HTERT RPE-1 (cell line): ENCODE measurements around the gene LCA5.
"Not testable (repeated sequence)": the region's sequence is repeated elsewhere in the genome, so short reads cannot be mapped to it uniquely, and the experiment has no call there.

Source experiments
- in situ Hi-C: fragments of 300-500 bp; cut with MboI; formaldehyde crosslinking; loops from 4 replicates; pipeline ENCODE4 v1.14.3; 2020; ENCODE audit warnings: low sequenced_read_pairs

Gene LCA5

DNA sequence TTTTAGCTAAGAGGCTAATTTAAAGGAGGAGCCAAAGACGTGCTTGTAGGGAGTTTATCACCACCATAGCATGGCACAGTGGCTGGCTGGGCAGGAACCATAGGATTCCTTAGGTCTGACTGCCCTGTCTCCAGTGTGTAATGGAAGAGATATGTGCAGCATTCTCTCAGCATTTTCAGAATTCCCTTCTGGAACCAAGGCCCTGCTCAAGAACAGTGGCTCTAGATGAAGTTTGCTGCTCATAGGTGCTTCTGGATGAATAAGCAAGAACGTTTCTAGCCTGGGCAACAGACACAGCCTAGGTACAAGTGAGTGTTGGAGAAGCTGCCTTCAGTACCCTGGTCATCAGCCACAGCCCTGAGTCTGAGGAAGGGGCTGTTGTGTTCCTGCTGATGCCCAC, 69.1 kb downstream of the LCA5 start:
- in situ Hi-C loops, result no loop called here

DNA sequence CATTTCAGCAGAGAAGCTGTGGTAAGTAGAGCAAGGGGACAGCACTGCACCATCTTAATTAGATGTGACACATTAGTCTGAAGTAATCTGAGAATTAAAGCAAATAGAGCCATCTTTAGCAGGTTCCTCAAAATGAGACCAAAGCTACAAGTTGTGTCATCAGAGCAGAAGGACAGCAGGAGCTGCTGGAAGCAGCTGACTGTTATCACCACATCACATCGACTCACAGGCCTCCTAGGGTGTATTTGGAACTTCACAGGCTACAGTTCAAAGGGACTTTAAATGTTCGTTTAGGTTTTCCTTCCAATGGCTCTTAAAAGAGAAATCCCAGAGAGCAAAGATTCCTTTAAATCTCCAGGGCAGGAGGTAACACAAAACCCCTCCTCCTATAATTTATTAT, 69.5 kb downstream of the LCA5 start:
- in situ Hi-C loops, result no loop called here

GRCh38 chr6:79466207-79466834, 70.9 kb downstream of the LCA5 start:
- in situ Hi-C loops, result no loop called here

- in situ Hi-C loops, result no loop called here
Measured at GRCh38 chr6:79465381-79465780, 71.8 kb downstream of the LCA5 start.

DNA sequence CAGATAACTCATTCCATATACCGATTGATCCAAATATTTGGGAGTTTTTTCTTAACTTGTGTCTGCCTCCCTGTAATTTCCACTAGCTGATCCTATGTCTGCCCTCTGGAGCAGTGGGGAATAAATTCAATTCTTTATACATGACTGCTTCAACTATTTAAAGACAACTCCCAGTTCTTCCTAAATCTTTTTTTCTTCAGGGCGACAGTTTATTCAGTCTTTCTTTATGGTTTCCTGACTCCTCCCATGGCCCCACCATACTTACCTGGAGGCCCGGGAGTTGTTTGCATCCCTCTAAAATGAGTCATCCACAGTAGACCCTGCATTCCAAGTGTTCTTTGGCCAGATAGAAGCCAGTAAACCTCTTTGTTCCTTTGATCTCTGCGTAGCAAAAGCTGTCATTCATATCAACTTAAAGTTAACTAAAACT, 73.6 kb downstream of the LCA5 start:
- in situ Hi-C loops, result no loop called here

DNA sequence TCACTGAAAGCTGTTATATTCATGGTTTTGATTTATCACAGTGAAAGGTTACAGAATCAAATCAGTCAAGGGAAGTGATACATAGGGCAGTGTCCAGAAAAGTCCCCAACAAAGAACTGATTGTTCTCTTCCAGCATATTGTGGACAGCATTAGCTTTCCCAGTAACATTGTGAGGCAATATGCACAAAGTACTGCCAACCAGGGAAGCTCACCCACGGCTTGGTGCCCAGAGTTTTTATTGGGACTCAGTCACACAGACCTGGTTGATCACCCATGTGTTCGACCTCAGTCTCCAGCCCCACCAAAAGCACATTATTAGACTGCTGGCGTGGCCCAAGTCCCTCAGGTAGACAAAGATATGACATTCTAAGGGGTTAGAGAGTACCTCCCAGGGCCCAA, 76.0 kb downstream of the LCA5 start:
- in situ Hi-C loops, result no loop called here

- in situ Hi-C loops, result no loop called here
Measured at GRCh38 chr6:79455446-79455845, 81.8 kb downstream of the LCA5 start.

GRCh38 chr6:79453558-79454042, 83.6 kb downstream of the LCA5 start:
- in situ Hi-C loops, result no loop called here

DNA sequence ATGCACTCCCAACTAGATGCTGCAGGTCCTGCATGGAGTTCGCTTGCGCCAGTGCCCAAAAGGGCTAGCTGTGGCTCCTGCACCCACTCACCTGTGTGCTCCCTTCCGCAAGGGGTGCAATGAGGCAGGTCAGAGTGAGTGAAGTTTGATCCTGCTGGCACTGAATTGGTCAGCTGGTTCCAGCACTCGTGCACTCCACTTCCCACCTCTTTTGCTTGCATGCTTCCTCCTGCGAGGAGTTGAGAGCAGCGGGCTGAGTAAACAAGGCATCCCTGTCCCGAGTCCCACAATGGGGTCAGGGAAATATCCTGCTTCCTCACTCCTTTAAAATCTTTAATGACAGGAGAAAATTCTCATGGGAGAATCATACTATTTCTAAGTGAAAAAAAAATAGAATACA, 86.2 kb downstream of the LCA5 start:
- in situ Hi-C loops, result no loop called here

DNA sequence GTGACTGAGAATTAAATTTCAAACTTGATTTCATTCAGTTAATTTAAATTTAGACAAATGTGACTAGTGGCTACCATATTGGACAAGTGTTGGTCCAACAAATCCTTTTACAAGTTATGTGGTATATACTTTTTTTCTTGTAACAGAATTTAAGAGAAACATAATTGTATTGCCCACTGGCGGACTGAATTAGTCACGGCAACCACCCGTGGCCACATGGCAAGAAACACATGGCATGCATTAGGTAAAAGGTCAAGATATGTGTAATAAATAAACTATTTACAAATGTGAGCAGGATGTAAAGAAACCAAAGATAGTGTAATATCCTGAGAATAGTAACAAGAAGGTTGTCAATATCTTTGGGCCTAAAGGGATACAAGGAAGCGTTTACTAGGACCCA, 91.2 kb downstream of the LCA5 start:
- in situ Hi-C loops, result no loop called here

GRCh38 chr6:79443876-79444275, 93.4 kb downstream of the LCA5 start:
- in situ Hi-C loops, result not testable (repeated sequence)

- in situ Hi-C loops, result no loop called here
Measured at GRCh38 chr6:79441192-79441591, 96.0 kb downstream of the LCA5 start.

GRCh38 chr6:79440598-79440997, 96.6 kb downstream of the LCA5 start:
- in situ Hi-C loops, result no loop called here

GRCh38 chr6:79438030-79438429, 99.2 kb downstream of the LCA5 start:
- in situ Hi-C loops, result no loop called here

DNA sequence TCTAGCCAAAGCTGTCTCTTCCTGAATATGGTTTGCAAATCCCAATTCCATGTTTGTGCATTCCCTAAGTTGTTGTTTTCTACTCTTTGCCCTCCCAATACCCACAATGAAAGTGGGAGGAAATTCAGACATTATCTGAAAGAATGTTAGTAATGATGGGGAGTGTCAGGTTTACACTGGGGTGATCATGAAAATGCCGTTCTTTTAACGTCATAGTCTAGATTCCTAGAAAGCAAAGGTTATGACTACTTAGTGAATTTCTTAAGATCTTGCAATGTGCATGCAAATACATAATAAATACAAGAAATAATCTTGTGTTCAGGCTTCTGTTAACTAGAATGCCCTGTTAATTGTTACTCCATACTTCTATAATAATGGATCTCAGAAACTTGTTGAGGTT, 101.0 kb downstream of the LCA5 start:
- in situ Hi-C loops, result no loop called here

DNA sequence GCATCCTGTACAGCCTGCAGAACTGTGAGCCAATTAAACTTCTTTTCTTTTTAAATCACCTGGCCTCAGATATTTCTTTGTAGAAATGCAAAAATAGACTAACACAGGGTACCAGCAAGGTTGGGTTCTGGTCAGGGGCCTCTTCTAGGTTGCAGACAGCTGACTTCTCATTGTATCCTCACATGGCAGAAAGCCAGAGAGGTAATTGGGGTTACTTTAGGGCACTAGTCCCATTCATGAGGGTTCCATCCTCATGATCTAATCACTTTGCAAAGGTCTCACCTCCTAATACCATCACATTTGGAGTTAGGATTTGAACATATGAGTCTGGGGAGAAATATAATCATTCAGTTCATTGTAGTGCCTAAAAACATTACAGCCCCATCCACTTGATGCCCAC, 101.5 kb downstream of the LCA5 start:
- in situ Hi-C loops, result no loop called here
